HT-29 (cell line): ENCODE results near the gene PPP1R27. TPM values are rescaled to one million over a fixed set of nuclear protein-coding genes. Genes with fewer than 3 reads are reported as not detected.

ENCODE experiments used
- DNase-seq: peaks from one replicate; pipeline ENCODE4 v3.0.0-alpha.2; 2015; ENCODE audit warnings: low spot score
- total RNA-seq: library from RNA; depleted of rRNA; stranded (reverse); fragments of >200 nt; shearing (Covaris generic); gene quantifications from 2 replicates; pipeline ENCODE4 v1.2.3, GENCODE V29; 2014; rRNA removed

Gene PPP1R27
- 2.4 and 3.0 TPM in 2 replicates for total RNA-seq

GRCh38 chr17:81834831-81835267 is at the start of gene PPP1R27:
TSS of gene PPP1R27 (minus strand) at chr17:81835050. CDS start at chr17:81834953, 97 bp downstream.
- no peak for DNase-seq

GRCh38 chr17:81884520-81884919 is 49.7 kb upstream of the PPP1R27 start:
- no peak for DNase-seq

- DNase-seq, result no peak
These were observed 44.3 kb upstream of the PPP1R27 start for GRCh38 chr17:81879121-81879520.

- DNase-seq, result no peak
These were observed 43.4 kb upstream of the PPP1R27 start for GRCh38 chr17:81878294-81878693.

- no peak for DNase-seq
These were observed 42.7 kb upstream of the PPP1R27 start for GRCh38 chr17:81877569-81877968.

- peak; percentile 86 for DNase-seq
These were observed 36.8 kb upstream of the PPP1R27 start for GRCh38 chr17:81871387-81872230.

- no peak for DNase-seq
These were observed 36.1 kb upstream of the PPP1R27 start, which contains the start of gene ARHGDIA for GRCh38 chr17:81870981-81871386. TSS of gene ARHGDIA (minus strand) at chr17:81871337. CDS start at chr17:81869930, 1,407 bp downstream.

GRCh38 chr17:81870131-81870980 is 35.5 kb upstream of the PPP1R27 start:
- peak; percentile 58 for DNase-seq

- peak; percentile 57 for DNase-seq
These were observed 34.6 kb upstream of the PPP1R27 start for GRCh38 chr17:81869221-81870130.

- DNase-seq, result peak; percentile 65
These were observed 33.9 kb upstream of the PPP1R27 start for GRCh38 chr17:81868674-81869220.

GRCh38 chr17:81867991-81868673 is 33.3 kb upstream of the PPP1R27 start:
- peak; percentile 40 for DNase-seq

GRCh38 chr17:81867170-81867990 is 32.5 kb upstream of the PPP1R27 start:
- DNase-seq, result peak; percentile 73

- peak; percentile 30 for DNase-seq
These were observed 31.8 kb upstream of the PPP1R27 start for GRCh38 chr17:81866440-81867169.

GRCh38 chr17:81865733-81866439 is 31.0 kb upstream of the PPP1R27 start:
- peak; percentile 97 for DNase-seq

GRCh38 chr17:81865358-81865732 is 30.5 kb upstream of the PPP1R27 start:
- DNase-seq, result no peak

GRCh38 chr17:81863833-81864768 is 29.3 kb upstream of the PPP1R27 start:
- DNase-seq, result peak; percentile 37
